ENCODE data around the gene TLR10. TPM values are rescaled to one million over a fixed set of nuclear protein-coding genes. Genes with fewer than 3 reads are reported as not detected.
"Not testable (repeated sequence)": the region's sequence is repeated elsewhere in the genome, so short reads cannot be mapped to it uniquely, and the experiment has no call there.

Gene TLR10
- total RNA-seq, 1 donor from 2014 or later, result 0.22 TPM

GRCh38 chr4:38769441-38769840 lies 13.3 kb downstream of the TLR10 start:
- no peak for DNase-seq (ENCODE audit: extremely low spot score, unreplicated experiment)
- TF ChIP-seq CTCF (conservative IDR thresholded peaks at IDR 0.05), result no peak
- H3K4me3 Mint-ChIP-seq, result no peak overlapping the region
- H3K27me3 Mint-ChIP-seq, result peaks cover 6% of the 10 kb centered on the region
- H3K4me1 Mint-ChIP-seq (ENCODE audit: unreplicated experiment), result peaks cover 13% of the 10 kb centered on the region
- peaks cover 5% of the 10 kb centered on the region for H3K9me3 Mint-ChIP-seq
- H3K36me3 Mint-ChIP-seq, result no peaks in the 10 kb centered on the region
- H3K27ac Mint-ChIP-seq, result peak overlapping the region; percentile 70

- Mint-ChIP-seq H3K9me3 (peaks cover 2% of the 10 kb centered on the region), H3K4me3 (peak overlapping the region; percentile 47), H3K4me1 (ENCODE audit: unreplicated experiment) (peaks cover 13% of the 10 kb centered on the region), H3K27me3 (peaks cover 6% of the 10 kb centered on the region), H3K27ac (peak overlapping the region; percentile 70), H3K36me3 (no peaks in the 10 kb centered on the region)
- no peak for TF ChIP-seq CTCF (conservative IDR thresholded peaks at IDR 0.05)
- DNase-seq (ENCODE audit: extremely low spot score, unreplicated experiment), result no peak
Measured at GRCh38 chr4:38768968-38769394, 13.8 kb downstream of the TLR10 start.

- not testable (repeated sequence) for H3K27ac Mint-ChIP-seq; DNase-seq (ENCODE audit: extremely low spot score, unreplicated experiment); H3K27me3 Mint-ChIP-seq; H3K36me3 Mint-ChIP-seq; H3K9me3 Mint-ChIP-seq; H3K4me3 Mint-ChIP-seq
- H3K4me1 Mint-ChIP-seq (ENCODE audit: unreplicated experiment), result peaks cover 13% of the 10 kb centered on the region
Measured at GRCh38 chr4:38766940-38767339, 15.8 kb downstream of the TLR10 start.

- peaks cover 13% of the 10 kb centered on the region for H3K4me1 Mint-ChIP-seq (ENCODE audit: unreplicated experiment)
- no peaks in the 10 kb centered on the region for H3K9me3 Mint-ChIP-seq
- DNase-seq (ENCODE audit: extremely low spot score, unreplicated experiment), result no peak
- H3K36me3 Mint-ChIP-seq, result no peaks in the 10 kb centered on the region
- no peak overlapping the region for H3K27ac Mint-ChIP-seq
- H3K4me3 Mint-ChIP-seq, result no peak overlapping the region
- peaks cover 6% of the 10 kb centered on the region for H3K27me3 Mint-ChIP-seq
- TF ChIP-seq CTCF (conservative IDR thresholded peaks at IDR 0.05), result no peak
Measured at GRCh38 chr4:38765382-38765781, 17.4 kb downstream of the TLR10 start.

GRCh38 chr4:38764277-38764676 lies 18.5 kb downstream of the TLR10 start:
- TF ChIP-seq CTCF (conservative IDR thresholded peaks at IDR 0.05), result no peak
- DNase-seq (ENCODE audit: extremely low spot score, unreplicated experiment), result no peak
- Mint-ChIP-seq H3K9me3 (no peaks in the 10 kb centered on the region), H3K4me3 (no peak overlapping the region), H3K36me3 (no peaks in the 10 kb centered on the region), H3K4me1 (ENCODE audit: unreplicated experiment) (peaks cover 14% of the 10 kb centered on the region), H3K27me3 (peaks cover 6% of the 10 kb centered on the region), H3K27ac (no peak overlapping the region)

GRCh38 chr4:38762560-38762959 lies 20.2 kb downstream of the TLR10 start:
- no peak for DNase-seq (ENCODE audit: extremely low spot score, unreplicated experiment)
- TF ChIP-seq CTCF (conservative IDR thresholded peaks at IDR 0.05), result no peak

More at GRCh38 chr4:38762560-38762959, 20.2 kb downstream of the TLR10 start:
- Mint-ChIP-seq H3K36me3 (no peaks in the 10 kb centered on the region), H3K27ac (no peak overlapping the region), H3K9me3 (no peaks in the 10 kb centered on the region), H3K4me1 (ENCODE audit: unreplicated experiment) (peaks cover 5% of the 10 kb centered on the region), H3K27me3 (peaks cover 6% of the 10 kb centered on the region), H3K4me3 (no peak overlapping the region)

Data from type B pancreatic cell (in vitro differentiated cells).